Keratinocyte (primary cell): ENCODE measurements around the gene PTPRN2.
"Not testable (repeated sequence)": the region's sequence is repeated elsewhere in the genome, so short reads cannot be mapped to it uniquely, and the experiment has no call there.

Experiments used
- CTCF ChIP-seq, 3 experiments: IDR thresholded peaks in 1 of 3; conservative IDR thresholded peaks in 1 of 3; optimal IDR thresholded peaks in 1 of 3; 2 replicates in 2 of 3; 3 replicates in 1 of 3; pipeline versions ENCODE3 to v1.5.1; 2011; ENCODE audit warnings: low read length in 3 of 3, mild to moderate bottlenecking in 3 of 3, moderate library complexity in 2 of 3, control low read depth in 1 of 3, inconsistent platforms in 1 of 3; ENCODE audit not compliant: insufficient read depth in 2 of 3; ENCODE audit errors: extremely low read depth in 1 of 3
- EZH2 ChIP-seq: IDR thresholded peaks from one replicate; pipeline ENCODE4 v1.6.1; 2012; ENCODE audit warnings: inconsistent platforms, mild to moderate bottlenecking, low read length, moderate library complexity

DNA sequence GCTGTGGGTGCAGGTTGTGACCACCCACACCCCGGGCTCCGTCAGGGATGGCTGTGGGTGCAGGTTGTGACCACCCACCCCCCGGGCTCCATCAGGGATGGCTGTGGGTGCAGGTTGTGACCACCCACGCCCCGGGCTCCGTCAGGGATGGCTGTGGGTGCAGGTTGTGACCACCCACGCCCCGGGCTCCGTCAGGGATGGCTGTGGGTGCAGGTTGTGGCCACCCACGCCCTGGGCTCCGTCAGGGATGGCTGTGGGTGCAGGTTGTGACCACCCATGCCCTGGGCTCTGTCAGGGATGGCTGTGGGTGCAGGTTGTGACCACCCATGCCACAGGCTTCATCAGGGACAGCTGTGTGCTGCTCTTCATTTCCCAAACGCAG lies 53.5 kb downstream of the PTPRN2 start:
- not testable (repeated sequence) for TF ChIP-seq CTCF (optimal IDR thresholded peaks at IDR 0.05 in 1 of 3, IDR thresholded peaks at IDR 0.05 in 1 of 3, conservative IDR thresholded peaks at IDR 0.05 in 1 of 3; ENCODE audit: extremely low read depth in 1 of 3, insufficient read depth in 2 of 3, low read length in 3 of 3); EZH2
